ENCODE data around the gene TADA2A.
"Not testable (repeated sequence)": the region's sequence is repeated elsewhere in the genome, so short reads cannot be mapped to it uniquely, and the experiment has no call there.

Gene TADA2A

DNA sequence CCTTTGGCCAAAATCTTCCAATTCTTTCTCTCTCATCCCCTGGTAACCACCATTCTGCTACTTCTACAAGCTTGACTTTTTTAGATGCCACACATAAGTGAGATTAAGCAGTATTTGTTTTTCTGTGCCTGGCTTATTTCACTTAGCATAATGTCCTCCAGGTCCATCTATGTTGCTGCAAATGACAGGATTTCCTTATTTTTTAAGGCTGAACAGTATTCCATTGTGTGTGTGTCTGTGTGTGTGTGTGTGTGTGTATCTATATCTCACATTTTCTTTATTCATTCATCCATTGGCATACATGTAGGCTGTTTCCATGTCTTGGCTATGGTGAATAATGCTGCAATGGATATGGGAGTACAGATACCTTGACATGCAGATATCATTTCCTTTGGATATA lies 6.2 kb upstream of the TADA2A start:
- H3K4me3 ChIP-seq (ENCODE audit: low read length): no peak overlapping the region
- TF ChIP-seq, protein P1, sequence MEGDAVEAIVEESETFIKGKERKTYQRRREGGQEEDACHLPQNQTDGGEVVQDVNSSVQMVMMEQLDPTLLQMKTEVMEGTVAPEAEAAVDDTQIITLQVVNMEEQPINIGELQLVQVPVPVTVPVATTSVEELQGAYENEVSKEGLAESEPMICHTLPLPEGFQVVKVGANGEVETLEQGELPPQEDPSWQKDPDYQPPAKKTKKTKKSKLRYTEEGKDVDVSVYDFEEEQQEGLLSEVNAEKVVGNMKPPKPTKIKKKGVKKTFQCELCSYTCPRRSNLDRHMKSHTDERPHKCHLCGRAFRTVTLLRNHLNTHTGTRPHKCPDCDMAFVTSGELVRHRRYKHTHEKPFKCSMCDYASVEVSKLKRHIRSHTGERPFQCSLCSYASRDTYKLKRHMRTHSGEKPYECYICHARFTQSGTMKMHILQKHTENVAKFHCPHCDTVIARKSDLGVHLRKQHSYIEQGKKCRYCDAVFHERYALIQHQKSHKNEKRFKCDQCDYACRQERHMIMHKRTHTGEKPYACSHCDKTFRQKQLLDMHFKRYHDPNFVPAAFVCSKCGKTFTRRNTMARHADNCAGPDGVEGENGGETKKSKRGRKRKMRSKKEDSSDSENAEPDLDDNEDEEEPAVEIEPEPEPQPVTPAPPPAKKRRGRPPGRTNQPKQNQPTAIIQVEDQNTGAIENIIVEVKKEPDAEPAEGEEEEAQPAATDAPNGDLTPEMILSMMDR (conservative IDR thresholded peaks at IDR 0.05; ENCODE audit: low read depth, low read length): no peak
- no peak for DNase-seq (ENCODE audit: low read depth)

- H3K4me3 ChIP-seq (ENCODE audit: low read length): peak overlapping the region; percentile 83
- DNase-seq (ENCODE audit: low read depth): not testable (repeated sequence)
Observed at GRCh38 chr17:37405522-37405921, 1.2 kb upstream of the TADA2A start.

GRCh38 chr17:37405955-37406634 lies 591 bp upstream of the TADA2A start:
- DNase-seq (ENCODE audit: low read depth): no peak
- H3K4me3 ChIP-seq (ENCODE audit: low read length): peak overlapping the region; percentile 83
- TF ChIP-seq, protein P1 (conservative IDR thresholded peaks at IDR 0.05; ENCODE audit: low read depth, low read length): no peak

DNA sequence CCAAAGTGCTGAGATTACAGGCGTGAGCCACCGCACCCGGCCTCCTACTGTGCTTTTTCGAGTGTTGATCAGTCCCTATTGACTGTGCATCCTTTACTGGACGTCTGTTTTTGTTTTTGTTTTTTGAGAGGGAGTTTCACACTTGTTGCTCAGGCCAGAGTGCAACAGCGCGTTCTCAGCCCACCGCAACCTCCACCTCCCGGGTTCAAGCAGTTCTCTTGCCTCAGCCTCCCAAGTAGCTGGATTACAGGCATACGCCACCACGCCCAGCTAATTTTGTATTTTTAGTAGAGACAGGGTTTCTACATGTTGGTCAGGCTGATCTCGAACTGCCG lies 1.4 kb downstream of the TADA2A start:
- not testable (repeated sequence) for H3K4me3 ChIP-seq (ENCODE audit: low read length); DNase-seq (ENCODE audit: low read depth)

GRCh38 chr17:37410357-37410756 lies 3.7 kb downstream of the TADA2A start:
- H3K4me3 ChIP-seq (ENCODE audit: low read length): no peak overlapping the region
- TF ChIP-seq, protein P1 (conservative IDR thresholded peaks at IDR 0.05; ENCODE audit: low read depth, low read length): no peak
- DNase-seq (ENCODE audit: low read depth): no peak

- H3K4me3 ChIP-seq (ENCODE audit: low read length): no peak overlapping the region
- no peak for DNase-seq (ENCODE audit: low read depth)
- TF ChIP-seq, protein P1 (conservative IDR thresholded peaks at IDR 0.05; ENCODE audit: low read depth, low read length): peak; percentile 39
Observed at GRCh38 chr17:37413875-37414519, 7.3 kb downstream of the TADA2A start.

GRCh38 chr17:37417852-37418251 lies 11.2 kb downstream of the TADA2A start:
- H3K4me3 ChIP-seq (ENCODE audit: low read length): no peak overlapping the region
- TF ChIP-seq, protein P1 (conservative IDR thresholded peaks at IDR 0.05; ENCODE audit: low read depth, low read length): no peak
- no peak for DNase-seq (ENCODE audit: low read depth)

DNA sequence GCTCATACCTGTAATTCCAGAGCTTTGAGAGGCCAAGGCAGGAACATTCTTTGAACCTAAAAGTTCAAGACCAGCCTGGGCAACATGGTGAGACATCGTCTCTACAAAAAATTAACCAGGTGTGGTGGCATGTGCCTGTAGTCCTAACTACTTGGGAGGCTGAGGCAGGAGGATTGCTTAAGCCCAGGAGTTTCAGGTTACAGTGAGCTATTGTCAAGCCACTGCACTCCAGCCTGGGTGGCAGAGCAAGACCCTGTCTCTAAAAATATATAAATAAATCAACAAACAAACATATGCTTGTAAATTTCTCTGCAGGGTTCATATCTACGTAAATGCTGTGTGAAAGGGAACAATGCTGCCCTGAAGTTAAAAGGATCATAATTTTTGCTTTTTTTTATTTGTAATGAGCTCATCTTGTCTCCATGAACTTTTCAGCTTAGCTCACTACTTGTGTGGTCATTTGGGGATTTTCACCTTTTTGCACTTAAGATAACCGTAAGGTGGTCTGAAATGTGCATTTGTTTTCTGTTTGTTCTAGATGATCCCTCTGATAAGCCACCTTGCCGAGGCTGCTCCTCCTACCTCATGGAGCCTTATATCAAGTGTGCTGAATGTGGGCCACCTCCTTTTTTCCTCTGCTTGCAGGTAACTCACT lies 16.4 kb downstream of the TADA2A start:
- no peak overlapping the region for H3K4me3 ChIP-seq (ENCODE audit: low read length)
- DNase-seq (ENCODE audit: low read depth): no peak
- TF ChIP-seq, protein P1 (conservative IDR thresholded peaks at IDR 0.05; ENCODE audit: low read depth, low read length): no peak

All from retinal pigment epithelial cell (primary cell).